Measurements from ENCODE around the gene SNIP1. TPM values are rescaled to one million over a fixed set of nuclear protein-coding genes. Genes with fewer than 3 reads are reported as not detected.

The SNIP1 gene
- total and polyA plus RNA-seq, 10 of the 15 experiments (the other 5 are each of a cell fraction or from before 2014, with no cell fraction given) = 2.7 to 22.4 (median 10.1) TPM

GRCh38 chr1:37558411-37558810 lies 4.3 kb upstream of the SNIP1 start:
- H3K4me2 ChIP-seq (ENCODE audit: control insufficient read depth, insufficient read depth) = no peak overlapping the region
- ChIA-PET CTCF (interaction anchor here (2.9 kb wide), 1 partner anchor 123 kb away, joined by 11 read pairs; no protein-coding TSS in a partner anchor), SMC1A (ENCODE audit: uncharacterized antibody, unreplicated experiment) (no interaction called here), POLR2A (no interaction called here), RAD21 (ENCODE audit: unreplicated experiment) (no interaction called here)
- FAIRE-seq (no peak), DNase-seq (ENCODE audit: low read depth, low spot score) (no peak), ATAC-seq (no peak)
- peaks cover 7% of the 10 kb centered on the region for H3K79me2 ChIP-seq (ENCODE audit: control insufficient read depth, insufficient read depth, low read length)
- TF ChIP-seq ZNF622 (IDR thresholded peaks at IDR 0.05) = no peak
- no peaks in the 10 kb centered on the region; a peak in 2 of 4 replicates for H3K36me3 ChIP-seq (ENCODE audit: control insufficient read depth in 2 of 2, insufficient read depth in 2 of 2, low read length in 1 of 2)
- BruUV-seq (replicated peaks) = no TSS peak
- no peaks in the 10 kb centered on the region for H4K20me1 ChIP-seq (ENCODE audit: control insufficient read depth, insufficient read depth)
- H2AFZ ChIP-seq (ENCODE audit: control insufficient read depth, low read depth, low read length) = no peak overlapping the region
- H3K27me3 ChIP-seq (replicated peaks in 1 of 2; ENCODE audit: control insufficient read depth in 2 of 2, insufficient read depth in 2 of 2, low read length in 1 of 2) = no peaks in the 10 kb centered on the region
- 5% methylated on average over 1 of the region's 1 CpG for WGBS (ENCODE audit: insufficient coverage, insufficient replicate concordance, low lambda C conversion rate, missing lambda C conversion rate)
- intact Hi-C loops (cut with micrococcal nuclease; ENCODE audit: unreplicated experiment) = no loop called here
- H3K9me3 ChIP-seq (replicated peaks; ENCODE audit: control insufficient read depth, insufficient read depth, low read length) = peaks cover 2% of the 10 kb centered on the region; the same call in 1 of the 3 replicates
- in situ Hi-C loops (cut with MboI) = loop anchor here (5.0 kb wide), 1 partner anchor 124 kb away; no protein-coding TSS in a partner anchor
- H3K9ac ChIP-seq (ENCODE audit: control insufficient read depth, insufficient read depth, low read length) = no peak overlapping the region
- H3K4me1 ChIP-seq (ENCODE audit: control insufficient read depth, insufficient read depth, low read length) = 0 out of 2 replicates have a peak, but pooled peaks cover 2% of the 10 kb centered on the region
- no peak overlapping the region for H3K4me3 ChIP-seq
- no peak overlapping the region for H3K27ac ChIP-seq (ENCODE audit: control insufficient read depth, insufficient read depth)

GRCh38 chr1:37557402-37557801 lies 3.3 kb upstream of the SNIP1 start:
- ChIA-PET CTCF (interaction anchor here (1.3 to 2.9 kb wide), 2 partner anchors 70 to 124 kb away, joined by 5 to 11 read pairs; no protein-coding TSS in a partner anchor), RAD21 (ENCODE audit: unreplicated experiment) (no interaction called here)

More at GRCh38 chr1:37557402-37557801, 3.3 kb upstream of the SNIP1 start:
- intact Hi-C loops (cut with micrococcal nuclease; ENCODE audit: unreplicated experiment) (no loop called here), in situ Hi-C loops (cut with MboI) (loop anchor here (5.0 kb wide), 1 partner anchor 125 kb away; no protein-coding TSS in a partner anchor)
- H3K27ac ChIP-seq (ENCODE audit: control insufficient read depth, insufficient read depth) = no peak overlapping the region
- no peak overlapping the region for H3K9ac ChIP-seq (ENCODE audit: control insufficient read depth, insufficient read depth, low read length)
- H3K4me1 ChIP-seq (ENCODE audit: control insufficient read depth, insufficient read depth, low read length) = peaks cover 6% of the 10 kb centered on the region; the same call in 1 of the 2 replicates
- POLR2A ChIA-PET = interaction anchor here (0.6 kb wide), 1 partner anchor 381 kb away, joined by 3 read pairs; no protein-coding TSS in a partner anchor
- peaks cover 2% of the 10 kb centered on the region; the same call in 1 of the 3 replicates for H3K9me3 ChIP-seq (replicated peaks; ENCODE audit: control insufficient read depth, insufficient read depth, low read length)
- H3K36me3 ChIP-seq (ENCODE audit: control insufficient read depth in 2 of 2, insufficient read depth in 2 of 2, low read length in 1 of 2) = no peaks in the 10 kb centered on the region; a peak in 1 of 4 replicates
- ATAC-seq (no peak), DNase-seq (ENCODE audit: low read depth, low spot score) (no peak), FAIRE-seq (no peak)
- peaks cover 17% of the 10 kb centered on the region for H3K79me2 ChIP-seq (ENCODE audit: control insufficient read depth, insufficient read depth, low read length)
- H2AFZ ChIP-seq (ENCODE audit: control insufficient read depth, low read depth, low read length) = no peak overlapping the region
- H3K4me2 ChIP-seq (ENCODE audit: control insufficient read depth, insufficient read depth) = no peak overlapping the region
- no peak overlapping the region for H3K4me3 ChIP-seq
- SMC1A ChIA-PET (ENCODE audit: uncharacterized antibody, unreplicated experiment) = no interaction called here
- no TSS peak for BruUV-seq (replicated peaks)
- H4K20me1 ChIP-seq (ENCODE audit: control insufficient read depth, insufficient read depth) = no peaks in the 10 kb centered on the region
- H3K27me3 ChIP-seq (replicated peaks in 1 of 2; ENCODE audit: control insufficient read depth in 2 of 2, insufficient read depth in 2 of 2, low read length in 1 of 2) = no peaks in the 10 kb centered on the region
- WGBS (ENCODE audit: insufficient coverage, insufficient replicate concordance, low lambda C conversion rate, missing lambda C conversion rate) = 71% methylated on average over 3 of the region's 3 CpGs
- TF ChIP-seq PRDM15 (CRISPR knock-in tag; IDR thresholded peaks at IDR 0.05) (no peak), ZNF274 (IDR thresholded peaks at IDR 0.05; ENCODE audit: insufficient read depth, insufficient read length) (no peak), ZZZ3 (IDR thresholded peaks at IDR 0.05; ENCODE audit: control insufficient read depth, insufficient read length, low read depth) (no peak), SMAD5 (IDR thresholded peaks at IDR 0.05; ENCODE audit: low read depth) (no peak), CREB1 (IDR thresholded peaks at IDR 0.05; ENCODE audit: low read depth) (no peak)
